Dermis blood vessel endothelial cell (primary cell): Measurements from ENCODE around the gene STARD13. TPM values are rescaled to one million over a fixed set of nuclear protein-coding genes. Genes with fewer than 3 reads are reported as not detected.

Source experiments
- DNase-seq: peaks from one replicate; pipeline ENCODE4 v3.0.0; 2010
- total RNA-seq: library from RNA; depleted of rRNA; stranded (reverse); fragments of >200 nt; gene quantifications from 2 replicates; pipeline ENCODE4 v1.2.3, GENCODE V29; 2014

The STARD13 gene
- total RNA-seq, 1 donor from 2014 or later, result 27.7 TPM

DNA sequence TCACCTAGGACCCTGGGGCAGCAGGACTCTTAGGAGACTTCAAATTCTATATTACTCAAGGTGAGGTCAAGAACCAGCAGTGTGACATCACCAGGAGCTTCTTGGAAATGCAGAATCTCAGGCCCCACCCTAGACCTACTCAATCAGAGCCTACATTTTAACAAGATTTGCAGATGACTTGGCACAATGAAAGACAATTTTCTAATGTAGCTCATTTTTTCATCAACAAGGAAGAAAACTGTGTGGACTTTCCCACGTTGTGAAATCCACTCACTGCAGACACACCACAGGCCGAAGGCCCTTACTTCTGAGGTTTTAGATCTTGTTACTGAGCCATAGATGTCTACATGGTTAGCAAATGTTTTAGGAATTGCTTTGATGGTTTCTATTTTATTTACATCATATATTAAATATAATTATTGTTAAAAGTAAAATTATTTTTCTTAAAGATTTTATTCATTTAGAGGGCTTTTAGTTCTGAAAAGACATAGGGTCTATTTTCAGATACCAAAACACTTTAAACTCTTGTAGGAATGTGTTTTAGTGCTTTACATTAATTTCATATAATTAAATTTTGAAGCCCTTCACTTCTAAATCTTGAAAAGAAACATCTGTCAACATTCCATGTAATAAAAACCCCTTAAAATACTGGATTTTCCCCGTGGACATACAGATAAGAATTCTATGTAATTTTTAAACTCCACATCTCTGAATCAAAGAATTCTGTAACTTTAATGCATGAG, 18.5 kb upstream of the STARD13 start:
- DNase-seq, result no peak

- DNase-seq, result no peak
Measured at GRCh38 chr13:33299626-33300025, 14.1 kb upstream of the STARD13 start.

DNA sequence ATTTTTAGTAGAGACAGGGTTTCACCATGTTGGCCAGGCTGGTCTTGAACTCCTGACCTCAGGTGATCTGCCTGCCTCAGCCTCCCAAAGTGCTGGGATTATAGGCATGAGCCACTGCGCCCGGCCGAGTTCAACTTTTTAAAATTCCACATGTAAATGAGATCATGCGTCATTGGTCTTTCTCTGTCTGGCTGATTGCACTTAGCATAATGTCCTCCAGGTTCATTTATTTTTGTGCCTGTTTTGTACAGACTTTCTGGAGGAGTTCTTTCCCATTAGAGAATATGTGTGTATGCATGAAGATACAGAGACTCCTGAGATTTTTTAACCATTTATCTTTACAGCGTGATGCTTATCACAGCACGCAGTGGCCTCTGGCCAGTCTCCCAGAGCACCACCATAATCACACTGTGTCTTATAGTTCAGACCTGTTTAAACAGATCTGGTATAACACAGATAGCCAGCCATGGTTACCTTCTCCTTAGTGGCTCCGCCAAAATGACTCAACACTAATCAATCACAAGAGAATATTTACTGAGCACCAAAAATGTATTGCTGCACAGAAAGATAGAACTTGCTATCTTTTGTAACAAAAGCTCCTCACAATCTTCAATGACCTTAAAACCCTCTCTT, 11.4 kb upstream of the STARD13 start:
- DNase-seq, result no peak

DNA sequence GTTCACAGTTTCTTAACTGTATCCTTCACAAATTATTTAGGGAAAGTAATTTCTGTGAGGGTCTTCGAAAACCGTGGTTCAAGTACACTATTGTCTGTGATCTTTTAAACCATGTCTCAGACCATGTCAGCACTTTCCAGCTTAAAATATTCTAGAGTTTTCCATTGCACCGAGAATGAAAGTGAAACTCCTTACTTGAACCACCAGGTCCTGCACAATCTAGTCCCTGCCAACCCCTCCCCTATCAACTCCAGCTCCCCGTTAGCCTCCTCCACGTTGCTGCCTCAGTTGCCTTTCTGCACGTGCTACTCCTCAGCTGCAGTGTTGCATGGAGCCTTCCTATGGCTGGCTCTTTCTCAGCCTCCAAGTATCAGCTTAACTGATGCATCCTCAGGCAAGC, 7.2 kb upstream of the STARD13 start:
- no peak for DNase-seq

DNA sequence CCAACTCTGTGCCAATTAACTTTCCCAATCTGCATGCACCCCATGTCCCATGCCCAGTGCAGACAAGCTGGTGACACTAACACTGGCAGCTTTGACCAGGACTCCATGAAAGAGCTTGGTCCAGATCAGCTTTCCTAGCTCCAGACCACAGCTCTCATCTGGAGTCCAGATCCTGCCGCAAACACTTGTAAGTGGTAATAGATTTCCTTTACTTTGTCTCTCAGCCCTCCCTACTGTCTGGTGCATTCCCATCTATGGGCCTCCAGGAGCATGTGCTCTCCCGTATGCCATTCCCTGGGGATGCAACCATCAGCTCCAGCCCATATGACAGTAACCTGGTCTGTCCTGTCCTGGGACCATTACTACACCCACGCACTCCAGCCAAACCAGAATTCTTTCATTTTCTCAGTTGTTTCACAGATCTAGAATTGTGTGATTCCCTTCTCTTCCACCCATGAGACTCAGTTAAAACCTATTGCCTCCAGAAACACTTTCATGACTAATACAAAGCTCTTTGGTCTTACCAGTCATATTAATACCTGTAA, 4.9 kb upstream of the STARD13 start:
- DNase-seq, result no peak

DNA sequence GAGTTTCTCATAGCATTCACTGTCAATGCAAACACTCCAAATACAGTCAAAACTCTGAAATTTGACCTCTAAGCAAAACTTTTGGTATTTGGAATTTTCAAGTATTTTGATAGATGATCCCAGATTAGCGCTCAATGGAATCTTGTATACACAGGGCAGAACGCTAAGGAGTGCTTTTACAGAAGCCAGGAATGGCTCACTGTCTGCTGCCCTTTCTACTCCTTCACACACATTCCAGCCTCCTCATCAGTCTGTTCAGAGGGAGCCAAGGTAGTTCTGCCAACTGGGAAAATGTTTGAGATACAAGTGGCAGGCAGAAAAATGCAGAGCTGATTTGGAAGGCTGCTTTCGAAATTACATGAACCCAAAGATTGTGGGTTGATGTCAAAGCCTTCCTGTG, 4.4 kb upstream of the STARD13 start:
- DNase-seq, result no peak

- no peak for DNase-seq
Measured at GRCh38 chr13:33287142-33287882, 1.8 kb upstream of the STARD13 start.

DNA sequence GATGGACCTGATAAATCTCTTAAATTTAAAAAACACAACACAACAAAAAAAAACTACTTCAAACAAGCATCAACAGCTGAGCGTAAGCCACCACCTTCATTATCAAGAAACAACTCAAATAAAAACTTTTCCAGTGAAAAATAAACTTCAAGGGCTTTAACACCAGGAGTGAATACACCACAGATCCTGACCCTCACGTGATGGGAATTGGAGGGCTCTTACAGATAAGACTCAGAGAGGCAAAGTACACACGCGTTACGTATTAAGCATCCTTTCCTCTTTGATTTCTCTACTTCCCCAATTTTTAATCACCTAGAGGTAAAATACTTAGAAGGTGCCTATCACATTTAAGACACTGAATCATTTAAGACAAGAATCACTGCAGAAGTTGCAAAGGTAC, 573 bp upstream of the STARD13 start:
- DNase-seq, result peak; percentile 64

GRCh38 chr13:33284916-33285315, 639 bp downstream of the STARD13 start:
- DNase-seq, result peak; percentile 57

DNA sequence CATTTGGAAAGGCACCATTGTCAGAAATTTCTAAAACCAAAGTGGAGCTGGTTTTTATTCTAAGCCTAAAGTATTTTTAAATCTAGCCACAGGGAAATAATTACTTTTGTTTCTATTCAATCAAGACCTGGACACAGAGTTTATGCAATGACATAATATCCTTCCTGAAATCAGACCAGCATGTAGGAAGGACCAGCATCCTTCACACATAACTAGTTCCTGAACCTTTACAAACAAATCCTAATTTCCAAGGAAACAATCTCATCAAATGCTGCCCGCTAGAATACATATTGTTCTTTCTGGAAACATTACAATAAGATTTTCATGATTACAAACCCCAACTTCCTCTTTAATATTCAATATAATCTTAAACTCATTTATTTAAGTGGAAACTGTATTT, 1.5 kb downstream of the STARD13 start:
- DNase-seq, result peak; percentile 96

DNA sequence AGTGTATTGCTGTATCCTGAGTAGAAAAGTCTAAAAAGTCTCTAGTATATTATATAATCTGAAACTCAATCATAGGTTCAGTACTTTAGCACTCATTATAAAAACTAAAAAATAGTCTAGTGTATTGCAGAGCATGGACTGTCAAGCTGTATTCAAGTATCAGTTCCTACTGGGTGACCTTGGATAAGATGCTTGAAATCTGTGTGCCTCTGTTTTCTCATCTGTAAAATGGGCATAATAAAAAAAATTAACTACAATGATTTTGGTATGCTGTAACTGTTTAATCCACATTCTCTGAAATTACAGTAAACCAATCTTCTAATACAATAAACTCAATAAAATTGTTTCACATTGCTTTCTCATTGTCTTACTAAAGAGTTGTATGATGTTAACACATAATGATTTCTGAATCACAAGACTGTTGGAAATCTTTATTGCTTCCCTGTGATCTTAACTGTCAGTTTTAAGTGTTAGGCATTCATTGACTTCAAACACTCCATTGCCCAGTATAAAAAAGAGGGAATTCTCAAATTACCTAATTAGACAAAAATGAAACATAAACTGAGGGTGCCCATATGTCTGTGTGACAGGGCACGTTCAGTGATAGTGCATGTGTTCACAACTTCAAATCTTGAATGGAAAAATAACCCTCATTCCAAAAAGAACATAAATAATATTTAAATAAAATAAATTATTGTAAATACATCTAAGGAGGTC, 2.2 kb downstream of the STARD13 start:
- peak; percentile 29 for DNase-seq

GRCh38 chr13:33281951-33282595, 3.5 kb downstream of the STARD13 start:
- peak; percentile 72 for DNase-seq

GRCh38 chr13:33280923-33281322, 4.6 kb downstream of the STARD13 start:
- no peak for DNase-seq

DNA sequence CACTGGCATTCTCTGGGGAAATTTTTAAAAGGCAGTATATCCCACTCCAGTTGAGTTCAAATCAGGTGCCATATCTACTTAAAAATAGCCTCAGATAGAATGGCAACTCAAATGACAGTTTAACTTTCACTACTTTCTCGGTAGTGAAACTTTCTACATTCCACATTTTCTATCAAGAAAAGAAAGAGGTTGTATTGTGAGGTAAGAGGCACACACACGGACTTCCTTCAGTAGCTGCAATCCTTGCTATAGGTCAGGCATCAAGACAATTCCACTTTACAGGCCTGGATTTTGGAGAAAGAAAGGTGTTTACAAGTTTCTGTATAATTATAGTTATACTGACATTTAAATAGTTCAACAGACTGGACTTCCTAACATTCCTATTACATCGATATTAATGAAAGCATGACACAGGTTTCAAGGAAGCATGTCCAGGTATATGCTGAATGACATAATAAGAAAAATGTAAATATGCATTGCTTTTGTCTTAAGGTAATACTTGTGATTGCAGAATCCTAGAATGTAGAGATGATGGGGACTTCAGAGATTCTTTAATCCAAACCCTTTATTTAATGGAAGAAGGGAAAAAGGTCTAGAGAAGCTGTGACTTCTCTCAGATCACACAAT, 5.2 kb downstream of the STARD13 start:
- DNase-seq, result no peak

- peak; percentile 69 for DNase-seq
Measured at GRCh38 chr13:33279414-33280278, 5.9 kb downstream of the STARD13 start.

- no peak for DNase-seq
Measured at GRCh38 chr13:33278913-33279312, 6.6 kb downstream of the STARD13 start.

- DNase-seq, result no peak
Measured at GRCh38 chr13:33277946-33278345, 7.6 kb downstream of the STARD13 start.

GRCh38 chr13:33277037-33277740, 8.4 kb downstream of the STARD13 start:
- no peak for DNase-seq

DNA sequence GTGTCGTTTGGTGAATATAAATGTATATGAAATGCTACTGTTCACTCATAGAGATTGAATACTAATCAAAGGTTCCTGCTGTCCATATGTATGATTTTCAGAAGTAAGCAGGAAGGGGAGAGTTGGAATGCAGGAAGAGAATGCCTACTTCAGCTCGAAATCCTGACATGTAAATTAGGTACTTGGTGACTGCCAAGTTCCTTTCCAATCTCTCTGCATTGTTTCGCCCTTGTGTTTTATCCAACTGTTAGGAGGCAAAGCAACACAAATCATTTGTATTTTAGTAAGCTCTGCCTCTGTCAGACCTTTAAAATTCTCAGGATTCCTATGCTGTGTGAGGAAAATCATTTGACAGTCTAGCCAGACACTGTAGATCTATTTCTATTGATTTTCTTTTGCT, 9.0 kb downstream of the STARD13 start:
- DNase-seq, result peak; percentile 76

DNA sequence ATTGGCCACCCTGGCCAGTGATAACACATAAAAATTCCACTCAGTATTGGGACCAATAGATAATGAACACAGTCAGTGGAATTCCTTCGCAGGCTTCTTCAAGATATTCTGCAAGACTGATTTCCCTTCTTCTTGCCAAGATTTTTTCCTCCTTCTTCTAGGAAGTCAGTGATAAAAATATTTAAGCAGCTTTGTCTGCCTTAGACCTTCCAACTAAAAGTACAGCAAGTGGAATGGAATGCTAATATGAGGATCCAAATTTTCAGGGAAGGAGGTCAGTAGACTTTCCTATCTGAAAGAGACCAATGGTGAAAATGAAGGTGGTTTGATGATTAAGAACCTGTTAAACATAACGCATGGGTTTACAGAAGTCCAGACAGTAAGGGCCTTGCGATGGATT, 9.6 kb downstream of the STARD13 start:
- no peak for DNase-seq
